Astrocyte (in vitro differentiated cells and primary cell): ENCODE data around the gene SPZ1. TPM values are rescaled to one million over a fixed set of nuclear protein-coding genes. Genes with fewer than 3 reads are reported as not detected.

Experiments
- DNase-seq: peaks from one replicate; pipeline ENCODE4 v3.0.0-alpha.2; 2010; ENCODE audit warnings: low read depth
- FAIRE-seq: peaks from 2 replicates; lab custom pipeline; 2011; peaks lifted over from hg19 to GRCh38; lab: Jason Lieb, UNC
- H2AFZ ChIP-seq: 2 replicates; pipeline ENCODE4 v1.6.0; 2012; ENCODE audit warnings: low read depth, low read length, inconsistent platforms
- H3K27ac ChIP-seq: 2 replicates; pipeline ENCODE4 v1.5.1; 2011; ENCODE audit warnings: low read depth, low read length, inconsistent platforms
- H3K27me3 ChIP-seq: 2 replicates; pipeline ENCODE4 v1.6.0; 2011; ENCODE audit warnings: low read length, inconsistent platforms; ENCODE audit not compliant: insufficient read depth
- H3K36me3 ChIP-seq: 2 replicates; pipeline ENCODE4 v1.5.1; 2011; ENCODE audit warnings: low read length, inconsistent platforms; ENCODE audit not compliant: insufficient read depth
- H3K4me1 ChIP-seq: 2 replicates; pipeline ENCODE4 v1.5.1; 2011; ENCODE audit warnings: low read length, inconsistent platforms; ENCODE audit not compliant: insufficient read depth
- H3K4me2 ChIP-seq: 2 replicates; pipeline ENCODE4 v1.6.0; 2012; ENCODE audit warnings: low read length, inconsistent platforms
- H3K4me3 ChIP-seq: 2 replicates; pipeline ENCODE4 v1.5.1; 2011; ENCODE audit warnings: low read depth, mild to moderate bottlenecking, low read length, inconsistent platforms; ENCODE audit not compliant: insufficient read depth
- H3K79me2 ChIP-seq: 2 replicates; pipeline ENCODE4 v1.6.0; 2012; ENCODE audit warnings: mild to moderate bottlenecking, low read length, inconsistent platforms; ENCODE audit not compliant: insufficient read depth
- H3K9ac ChIP-seq: 2 replicates; pipeline ENCODE4 v1.6.0; 2012; ENCODE audit warnings: mild to moderate bottlenecking, low read length, inconsistent platforms
- H3K9me3 ChIP-seq: 2 replicates; pipeline ENCODE4 v1.5.1; 2012; ENCODE audit warnings: low read depth, mild to moderate bottlenecking, low read length, inconsistent platforms; ENCODE audit not compliant: insufficient read depth
- H4K20me1 ChIP-seq: 2 replicates; pipeline ENCODE4 v1.6.0; 2012; ENCODE audit warnings: low read length, inconsistent platforms; ENCODE audit not compliant: insufficient read depth
- H3K27ac Mint-ChIP-seq: one replicate; pipeline ENCODE4 v1.8.0; 2021; ENCODE audit warnings: mild to moderate bottlenecking, mixed read lengths; ENCODE audit not compliant: unreplicated experiment
- H3K27me3 Mint-ChIP-seq: one replicate; pipeline ENCODE4 v1.8.0; 2021; ENCODE audit warnings: low read depth, mixed read lengths; ENCODE audit not compliant: unreplicated experiment
- H3K36me3 Mint-ChIP-seq: one replicate; pipeline ENCODE4 v1.8.0; 2021; ENCODE audit warnings: low read depth, mixed read lengths; ENCODE audit not compliant: unreplicated experiment
- H3K4me1 Mint-ChIP-seq: one replicate; pipeline ENCODE4 v1.8.0; 2021; ENCODE audit warnings: low read depth, mixed read lengths; ENCODE audit not compliant: unreplicated experiment
- H3K4me3 Mint-ChIP-seq: one replicate; pipeline ENCODE4 v1.8.0; 2021; ENCODE audit warnings: mild to moderate bottlenecking, moderate library complexity, mixed read lengths; ENCODE audit not compliant: unreplicated experiment
- H3K9me3 Mint-ChIP-seq: one replicate; pipeline ENCODE4 v1.8.0; 2021; ENCODE audit warnings: mild to moderate bottlenecking, mixed read lengths; ENCODE audit not compliant: unreplicated experiment
- EZH2 ChIP-seq: IDR thresholded peaks from 2 replicates; pipeline ENCODE4 v1.6.1; 2012; ENCODE audit warnings: mild to moderate bottlenecking, low read length, inconsistent platforms; ENCODE audit not compliant: insufficient read depth
- total RNA-seq: library from RNA; stranded (reverse); gene quantifications from 2 replicates; pipeline ENCODE4 v1.2.1, GENCODE V29; 2021
- TF ChIP-seq, protein P1 (sequence below): IDR thresholded peaks from 2 replicates; pipeline ENCODE4 v1.5.1; 2011; ENCODE audit warnings: low read depth, mild to moderate bottlenecking, inconsistent platforms, low read length, moderate library complexity; ENCODE audit not compliant: insufficient read depth

SPZ1 gene
- total RNA-seq, 1 donor from 2014 or later: not detected

- Mint-ChIP-seq H3K9me3 (no peaks in the 10 kb centered on the region), H3K27me3 (no peaks in the 10 kb centered on the region), H3K27ac (no peak overlapping the region), H3K36me3 (no peaks in the 10 kb centered on the region), H3K4me3 (no peak overlapping the region), H3K4me1 (no peaks in the 10 kb centered on the region)
- Histone ChIP-seq H3K27me3 (no peaks in the 10 kb centered on the region), H3K79me2 (no peaks in the 10 kb centered on the region), H3K4me3 (no peak overlapping the region), H4K20me1 (no peaks in the 10 kb centered on the region), H3K9me3 (no peaks in the 10 kb centered on the region), H3K36me3 (no peaks in the 10 kb centered on the region), H3K4me1 (no peaks in the 10 kb centered on the region), H3K9ac (no peak overlapping the region), H2AFZ (no peak overlapping the region), H3K4me2 (no peak overlapping the region), H3K27ac (no peak overlapping the region)
- DNase-seq (no peak), FAIRE-seq (no peak)
- no peak for TF ChIP-seq EZH2
- TF ChIP-seq, protein P1, sequence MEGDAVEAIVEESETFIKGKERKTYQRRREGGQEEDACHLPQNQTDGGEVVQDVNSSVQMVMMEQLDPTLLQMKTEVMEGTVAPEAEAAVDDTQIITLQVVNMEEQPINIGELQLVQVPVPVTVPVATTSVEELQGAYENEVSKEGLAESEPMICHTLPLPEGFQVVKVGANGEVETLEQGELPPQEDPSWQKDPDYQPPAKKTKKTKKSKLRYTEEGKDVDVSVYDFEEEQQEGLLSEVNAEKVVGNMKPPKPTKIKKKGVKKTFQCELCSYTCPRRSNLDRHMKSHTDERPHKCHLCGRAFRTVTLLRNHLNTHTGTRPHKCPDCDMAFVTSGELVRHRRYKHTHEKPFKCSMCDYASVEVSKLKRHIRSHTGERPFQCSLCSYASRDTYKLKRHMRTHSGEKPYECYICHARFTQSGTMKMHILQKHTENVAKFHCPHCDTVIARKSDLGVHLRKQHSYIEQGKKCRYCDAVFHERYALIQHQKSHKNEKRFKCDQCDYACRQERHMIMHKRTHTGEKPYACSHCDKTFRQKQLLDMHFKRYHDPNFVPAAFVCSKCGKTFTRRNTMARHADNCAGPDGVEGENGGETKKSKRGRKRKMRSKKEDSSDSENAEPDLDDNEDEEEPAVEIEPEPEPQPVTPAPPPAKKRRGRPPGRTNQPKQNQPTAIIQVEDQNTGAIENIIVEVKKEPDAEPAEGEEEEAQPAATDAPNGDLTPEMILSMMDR: no peak
Observed at GRCh38 chr5:80283360-80283759, 36.4 kb upstream of the SPZ1 start.

DNA sequence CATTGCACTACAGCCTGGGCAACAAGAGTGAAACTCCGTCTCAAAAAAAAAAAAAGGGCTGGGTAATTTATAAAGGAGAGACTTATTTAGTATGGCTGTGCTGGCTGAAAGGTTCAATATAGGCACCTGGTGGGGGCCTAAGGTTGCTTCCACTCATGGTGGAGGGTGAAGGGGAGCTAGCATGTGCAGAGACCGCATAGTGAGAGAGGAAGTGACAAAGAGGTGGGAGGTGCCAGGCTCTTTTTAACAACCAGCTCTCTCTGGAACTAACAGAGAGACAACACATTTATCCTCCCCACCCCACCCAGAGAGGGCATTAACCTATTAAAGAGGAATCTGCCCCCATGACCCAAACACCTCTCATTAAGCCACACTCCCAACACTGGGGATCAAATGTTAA is 35.1 kb upstream of the SPZ1 start:
- H3K4me3 ChIP-seq: no peak overlapping the region
- H3K9ac ChIP-seq: no peak overlapping the region
- no peak overlapping the region for H3K4me3 Mint-ChIP-seq
- no peaks in the 10 kb centered on the region for H3K27me3 Mint-ChIP-seq
- no peaks in the 10 kb centered on the region for H3K79me2 ChIP-seq
- no peaks in the 10 kb centered on the region for H4K20me1 ChIP-seq
- no peaks in the 10 kb centered on the region for H3K9me3 Mint-ChIP-seq
- no peaks in the 10 kb centered on the region for H3K4me1 ChIP-seq
- FAIRE-seq (no peak), DNase-seq (no peak)
- TF ChIP-seq, protein P1: no peak
- no peak for TF ChIP-seq EZH2
- no peak overlapping the region for H3K27ac ChIP-seq
- no peaks in the 10 kb centered on the region for H3K36me3 ChIP-seq
- H3K9me3 ChIP-seq: no peaks in the 10 kb centered on the region
- no peaks in the 10 kb centered on the region for H3K36me3 Mint-ChIP-seq
- H3K4me1 Mint-ChIP-seq: no peaks in the 10 kb centered on the region
- no peaks in the 10 kb centered on the region for H3K27me3 ChIP-seq
- no peak overlapping the region for H3K27ac Mint-ChIP-seq
- no peak overlapping the region for H3K4me2 ChIP-seq
- H2AFZ ChIP-seq: no peak overlapping the region

GRCh38 chr5:80288177-80288576 is 31.6 kb upstream of the SPZ1 start:
- Mint-ChIP-seq H3K4me3 (no peak overlapping the region), H3K36me3 (no peaks in the 10 kb centered on the region), H3K9me3 (no peaks in the 10 kb centered on the region), H3K4me1 (no peaks in the 10 kb centered on the region), H3K27ac (no peak overlapping the region), H3K27me3 (no peaks in the 10 kb centered on the region)
- TF ChIP-seq, protein P1: no peak
- no peak for TF ChIP-seq EZH2
- Histone ChIP-seq H3K36me3 (no peaks in the 10 kb centered on the region), H3K79me2 (no peaks in the 10 kb centered on the region), H3K27me3 (no peaks in the 10 kb centered on the region), H3K4me1 (no peaks in the 10 kb centered on the region), H3K9me3 (no peaks in the 10 kb centered on the region), H3K4me3 (no peak overlapping the region), H3K4me2 (no peak overlapping the region), H2AFZ (no peak overlapping the region), H3K9ac (no peak overlapping the region), H3K27ac (no peak overlapping the region), H4K20me1 (no peaks in the 10 kb centered on the region)
- DNase-seq (no peak), FAIRE-seq (no peak)
